Activated naive CD4-positive, alpha-beta T cell treated with anti-CD3 and anti-CD28 coated beads, Interleukin-2, amount 10 ng/mL, durations not matched to agents 7 days and 5 days (primary cell): Measurements from ENCODE around the gene SCYGR8.
"Not testable (repeated sequence)": the region's sequence is repeated elsewhere in the genome, so short reads cannot be mapped to it uniquely, and the experiment has no call there.

ENCODE experiments used
- CTCF ChIA-PET: fragments of 350-600 bp; sonication (Branson Sonifier 250); formaldehyde crosslinking; loops from one replicate; lab custom pipeline; 2021; ENCODE audit warnings: antibody characterized with exemption; lab: Charles Lee
- DNase-seq: peaks from one replicate; pipeline ENCODE4 v3.0.0-alpha.2; 2020
- H3K27ac Mint-ChIP-seq: one replicate; pipeline ENCODE4 v1.8.0; 2021; ENCODE audit warnings: mild to moderate bottlenecking, moderate library complexity, mixed read lengths
- H3K27me3 Mint-ChIP-seq: one replicate; pipeline ENCODE4 v1.8.0; 2021; ENCODE audit warnings: mild to moderate bottlenecking, mixed read lengths
- H3K36me3 Mint-ChIP-seq: one replicate; pipeline ENCODE4 v1.8.0; 2021; ENCODE audit warnings: mixed read lengths
- H3K4me1 Mint-ChIP-seq: one replicate; pipeline ENCODE4 v1.8.0; 2021; ENCODE audit warnings: mixed read lengths
- H3K4me3 Mint-ChIP-seq: one replicate; pipeline ENCODE4 v1.8.0; 2021; ENCODE audit warnings: mild to moderate bottlenecking, moderate library complexity, mixed read lengths
- H3K9me3 Mint-ChIP-seq: one replicate; pipeline ENCODE4 v1.8.0; 2021; ENCODE audit warnings: mixed read lengths

SCYGR8 gene, protein sequence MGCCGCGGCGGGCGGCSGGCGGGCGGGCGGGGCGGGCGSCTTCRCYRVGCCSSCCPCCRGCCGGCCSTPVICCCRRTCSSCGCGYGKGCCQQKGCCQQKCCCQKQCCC

DNA sequence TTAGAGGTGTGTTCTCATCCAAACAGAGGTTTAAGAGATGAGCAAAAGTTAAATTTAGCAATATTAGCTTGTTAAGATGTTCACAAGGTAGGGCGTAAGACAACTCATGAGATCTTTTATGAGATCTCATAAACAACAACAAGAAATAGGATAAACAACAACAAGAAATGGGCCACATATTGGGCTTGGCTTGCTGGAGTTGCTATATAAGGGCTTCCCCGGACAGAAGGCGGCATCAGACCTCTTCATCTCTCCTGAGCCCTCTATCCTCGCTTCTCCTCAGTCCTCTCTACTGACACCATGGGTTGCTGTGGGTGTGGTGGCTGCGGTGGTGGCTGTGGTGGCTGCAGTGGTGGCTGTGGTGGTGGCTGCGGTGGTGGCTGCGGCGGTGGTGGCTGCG is at the start of gene SCYGR8:
SCYGR8 (plus strand) TSS at position 301 of the 400 bp plus-strand sequence; CDS start at position 301, 0 bp downstream.
- Mint-ChIP-seq H3K27ac (no peak within 1 kb of the TSS), H3K36me3 (no peaks in the 10 kb centered on the region), H3K4me3 (no peak within 1 kb of the TSS), H3K4me1 (no peaks in the 10 kb centered on the region), H3K27me3 (peaks cover 5% of the 10 kb centered on the region), H3K9me3 (no peaks in the 10 kb centered on the region)
- no peak for DNase-seq
- CTCF ChIA-PET = interaction anchor here (1.4 kb wide), 1 partner anchor 21 kb away, joined by 4 read pairs; no protein-coding TSS in a partner anchor

DNA sequence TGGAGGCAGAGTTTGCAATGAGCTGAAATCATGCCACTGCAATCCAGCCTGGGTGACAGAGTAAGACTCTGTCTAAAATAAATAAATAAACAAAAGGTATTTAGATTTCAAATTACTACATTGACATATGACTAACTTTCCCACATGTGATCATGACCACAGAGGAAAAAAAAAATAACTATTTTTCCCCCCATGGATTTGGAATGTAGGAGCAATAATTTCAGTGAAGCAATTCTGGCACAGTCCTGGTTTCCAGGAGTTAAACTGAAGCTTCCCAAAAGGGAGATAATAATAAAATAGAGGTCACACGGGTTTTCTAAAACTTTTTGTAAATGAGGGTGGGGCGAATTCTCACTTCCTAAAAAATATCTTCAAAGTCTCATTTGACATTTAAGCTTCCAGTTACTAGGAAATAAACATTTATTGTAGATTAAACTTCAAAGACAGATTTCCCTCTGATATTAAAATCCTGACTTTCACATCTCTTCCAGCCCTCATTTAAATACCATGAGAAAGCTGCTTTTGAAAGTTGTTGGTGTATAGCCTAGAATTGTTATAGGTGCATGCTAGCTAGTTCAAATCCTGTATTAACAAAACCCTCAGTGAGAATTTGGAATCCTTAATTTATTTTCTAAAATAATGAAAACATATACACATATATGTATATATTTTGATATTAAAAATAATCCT is 48.6 kb upstream of the SCYGR8 start:
- H3K4me3 Mint-ChIP-seq = no peak overlapping the region
- no peak for DNase-seq
- no peak overlapping the region for H3K27ac Mint-ChIP-seq
- H3K4me1 Mint-ChIP-seq = no peaks in the 10 kb centered on the region
- CTCF ChIA-PET = interaction anchor here (1.6 kb wide), 1 partner anchor 10 kb away, joined by 5 read pairs; no protein-coding TSS in a partner anchor
- H3K9me3 Mint-ChIP-seq = no peaks in the 10 kb centered on the region
- H3K27me3 Mint-ChIP-seq = peaks cover 3% of the 10 kb centered on the region
- no peaks in the 10 kb centered on the region for H3K36me3 Mint-ChIP-seq

DNA sequence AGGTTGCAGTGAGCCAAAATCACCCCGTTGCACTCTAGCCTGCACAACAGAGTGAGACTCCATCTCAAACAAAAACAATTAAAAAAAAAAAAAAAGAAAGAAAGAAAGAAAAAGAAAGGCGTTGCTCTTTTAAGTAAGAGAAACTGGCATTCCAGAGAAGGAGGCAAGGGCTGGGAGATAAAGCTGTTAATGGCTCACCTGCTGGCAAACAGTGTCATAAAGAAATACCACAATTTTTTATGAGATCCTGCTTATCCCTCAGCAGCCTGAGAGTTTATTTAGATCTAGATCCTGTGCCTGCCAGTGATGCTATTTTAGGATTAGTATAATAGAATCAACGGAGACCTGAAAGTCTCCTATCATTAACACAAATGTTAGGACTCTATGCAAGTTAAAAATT is 44.1 kb upstream of the SCYGR8 start:
- DNase-seq = no peak
- H3K4me1 Mint-ChIP-seq = no peaks in the 10 kb centered on the region
- H3K36me3 Mint-ChIP-seq = no peaks in the 10 kb centered on the region
- no peak overlapping the region for H3K27ac Mint-ChIP-seq
- no peaks in the 10 kb centered on the region for H3K27me3 Mint-ChIP-seq
- H3K9me3 Mint-ChIP-seq = no peaks in the 10 kb centered on the region
- H3K4me3 Mint-ChIP-seq = no peak overlapping the region
- CTCF ChIA-PET = no interaction called here

DNA sequence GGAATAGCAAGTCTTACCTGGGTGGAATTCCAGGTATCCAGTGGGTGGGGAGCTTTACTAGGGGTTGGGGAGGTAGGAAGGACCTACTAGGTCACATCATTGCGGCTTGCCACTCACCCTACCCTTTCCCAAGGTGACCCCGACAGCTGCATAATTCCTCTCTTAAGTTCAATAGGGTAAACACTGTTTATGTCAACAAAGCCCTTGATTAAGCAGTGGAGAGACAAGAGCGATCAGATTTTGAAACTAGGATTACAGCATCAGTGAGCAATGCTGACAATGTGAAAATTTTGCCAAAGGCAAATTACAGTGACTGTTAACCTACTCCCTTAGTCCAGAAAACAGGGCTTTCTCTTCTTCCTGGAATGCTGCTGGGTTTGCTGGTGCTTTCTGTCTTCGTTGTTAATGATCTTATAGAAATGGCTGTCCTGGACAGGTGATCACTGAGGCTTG is 42.4 kb upstream of the SCYGR8 start:
- Mint-ChIP-seq H3K9me3 (no peaks in the 10 kb centered on the region), H3K27ac (no peak overlapping the region), H3K4me1 (no peaks in the 10 kb centered on the region), H3K36me3 (no peaks in the 10 kb centered on the region), H3K27me3 (no peaks in the 10 kb centered on the region), H3K4me3 (no peak overlapping the region)
- CTCF ChIA-PET = interaction anchor here (1.1 kb wide), 1 partner anchor 465 kb away, joined by 4 read pairs; no protein-coding TSS in a partner anchor
- no peak for DNase-seq

DNA sequence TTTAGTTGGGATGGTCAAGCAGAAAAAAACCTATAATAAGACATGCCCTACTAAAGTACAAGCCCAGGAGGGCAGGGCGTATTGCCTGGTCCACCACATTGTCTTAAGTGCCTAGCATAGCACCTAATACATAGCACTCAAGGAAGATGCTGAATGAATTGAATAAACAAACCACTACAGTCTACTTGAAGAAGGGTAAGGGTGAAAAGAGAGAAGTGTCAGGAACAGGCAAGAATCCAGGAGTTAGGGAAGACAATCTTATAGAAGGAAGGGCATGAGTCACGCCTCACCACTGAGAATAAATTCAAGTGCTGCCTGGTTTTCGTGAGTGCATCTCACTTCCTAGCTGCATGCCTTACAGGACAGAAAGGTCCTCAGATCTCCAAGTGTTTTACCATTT is 41.7 kb upstream of the SCYGR8 start:
- H3K4me3 Mint-ChIP-seq = no peak overlapping the region
- CTCF ChIA-PET = interaction anchor here (1.1 kb wide), 1 partner anchor 465 kb away, joined by 4 read pairs; no protein-coding TSS in a partner anchor
- H3K9me3 Mint-ChIP-seq = no peaks in the 10 kb centered on the region
- no peak for DNase-seq
- H3K27ac Mint-ChIP-seq = no peak overlapping the region
- H3K4me1 Mint-ChIP-seq = no peaks in the 10 kb centered on the region
- H3K36me3 Mint-ChIP-seq = no peaks in the 10 kb centered on the region
- no peaks in the 10 kb centered on the region for H3K27me3 Mint-ChIP-seq

DNA sequence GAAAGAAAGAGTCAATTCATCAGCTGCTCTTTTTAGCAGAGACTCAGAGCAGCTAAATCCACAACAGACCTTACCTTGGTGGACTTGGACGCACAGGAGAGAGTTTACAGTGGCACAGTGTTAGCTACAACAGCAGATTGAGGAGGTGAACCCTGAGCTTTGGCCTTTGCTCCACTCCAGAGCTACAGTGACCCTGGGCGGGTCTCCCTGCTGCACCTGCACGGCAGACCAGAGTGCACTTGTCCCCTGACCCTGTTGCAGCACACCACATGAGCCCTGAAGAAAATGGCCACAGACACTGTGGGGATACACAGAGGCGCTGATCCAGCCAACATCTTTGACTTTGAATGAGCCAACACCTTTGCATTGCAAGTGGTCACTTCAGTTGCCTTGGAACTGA is 38.8 kb upstream of the SCYGR8 start:
- CTCF ChIA-PET = interaction anchor here (1.2 kb wide), 1 partner anchor 9 kb away, joined by 5 read pairs; no protein-coding TSS in a partner anchor
- H3K4me1 Mint-ChIP-seq = no peaks in the 10 kb centered on the region
- no peak overlapping the region for H3K27ac Mint-ChIP-seq
- H3K27me3 Mint-ChIP-seq = no peaks in the 10 kb centered on the region
- DNase-seq = no peak
- no peak overlapping the region for H3K4me3 Mint-ChIP-seq
- no peaks in the 10 kb centered on the region for H3K9me3 Mint-ChIP-seq
- H3K36me3 Mint-ChIP-seq = no peaks in the 10 kb centered on the region

DNA sequence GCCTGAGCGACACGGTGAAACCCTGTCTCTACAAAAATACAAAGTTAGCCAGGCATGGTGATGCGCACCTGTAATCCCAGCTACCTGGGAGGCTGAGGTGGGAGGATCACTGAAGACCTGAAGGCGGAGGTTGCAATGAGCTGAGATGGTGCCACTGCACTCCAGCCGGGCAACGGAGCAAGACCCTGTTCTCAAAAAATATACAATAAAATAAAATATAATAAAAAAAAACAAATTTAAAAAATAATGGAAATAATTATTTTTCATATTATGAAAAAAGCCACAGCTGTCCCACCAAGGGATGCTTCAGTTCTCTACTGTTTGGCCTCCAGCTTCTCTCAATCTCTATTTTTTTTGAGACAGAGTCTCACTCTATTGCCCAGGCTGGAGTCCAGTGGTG is 38.3 kb upstream of the SCYGR8 start:
- H3K27ac Mint-ChIP-seq = no peak overlapping the region
- CTCF ChIA-PET = interaction anchor here (1.2 kb wide), 1 partner anchor 10 kb away, joined by 5 read pairs; no protein-coding TSS in a partner anchor

DNA sequence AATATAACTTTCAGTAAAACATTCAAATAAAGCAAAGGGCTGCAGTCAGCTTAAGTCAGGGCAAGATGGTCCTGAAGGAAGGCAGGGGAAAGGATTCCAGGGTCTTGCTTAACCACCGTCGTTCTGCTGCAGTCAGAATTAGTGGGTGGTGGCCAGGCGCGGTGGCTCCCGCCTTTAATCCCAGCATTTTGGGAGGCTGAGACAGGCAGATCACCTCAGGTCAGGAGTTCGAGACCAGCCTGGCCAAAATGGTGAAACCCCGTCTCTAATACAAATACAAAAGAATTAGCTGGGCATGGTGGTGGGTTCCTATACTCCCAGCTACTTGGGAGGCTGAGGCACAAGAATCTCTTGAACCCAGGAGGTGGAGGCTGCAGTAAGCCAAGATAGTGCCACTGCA is 34.7 kb upstream of the SCYGR8 start:
- Mint-ChIP-seq H3K4me1 (no peaks in the 10 kb centered on the region), H3K27me3 (peaks cover 10% of the 10 kb centered on the region), H3K4me3 (no peak overlapping the region), H3K9me3 (no peaks in the 10 kb centered on the region), H3K27ac (no peak overlapping the region), H3K36me3 (no peaks in the 10 kb centered on the region)
- no peak for DNase-seq
- CTCF ChIA-PET = no interaction called here

More for the DNA sequence above, 38.3 kb upstream of the SCYGR8 start:
- Mint-ChIP-seq H3K27me3 (no peaks in the 10 kb centered on the region), H3K4me3 (no peak overlapping the region), H3K36me3 (no peaks in the 10 kb centered on the region), H3K4me1 (no peaks in the 10 kb centered on the region), H3K9me3 (no peaks in the 10 kb centered on the region)
- no peak for DNase-seq

DNA sequence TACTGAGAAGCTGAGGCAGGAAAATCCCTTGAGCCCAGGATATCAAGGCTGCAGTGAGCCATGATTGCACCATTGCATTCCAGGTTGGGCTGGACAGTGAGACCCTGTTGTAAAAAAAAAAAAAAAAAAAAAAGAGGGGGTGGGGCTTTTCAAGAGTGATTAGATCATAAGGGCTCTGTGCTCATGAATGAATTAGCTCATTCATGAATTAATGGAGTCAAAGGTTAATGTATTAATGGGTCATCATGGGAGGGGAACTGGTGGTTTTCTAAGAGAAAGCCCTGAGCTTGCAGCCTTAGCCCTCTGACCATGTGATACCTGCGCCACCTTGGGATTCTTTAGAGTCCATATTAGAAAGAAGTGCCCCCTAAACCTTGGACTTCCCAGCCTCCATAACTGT is 32.4 kb upstream of the SCYGR8 start:
- CTCF ChIA-PET = no interaction called here
- H3K27ac Mint-ChIP-seq = no peak overlapping the region
- no peaks in the 10 kb centered on the region for H3K36me3 Mint-ChIP-seq
- peaks cover 2% of the 10 kb centered on the region for H3K4me1 Mint-ChIP-seq
- no peak overlapping the region for H3K4me3 Mint-ChIP-seq
- peaks cover 21% of the 10 kb centered on the region for H3K27me3 Mint-ChIP-seq
- DNase-seq = no peak
- H3K9me3 Mint-ChIP-seq = no peaks in the 10 kb centered on the region

DNA sequence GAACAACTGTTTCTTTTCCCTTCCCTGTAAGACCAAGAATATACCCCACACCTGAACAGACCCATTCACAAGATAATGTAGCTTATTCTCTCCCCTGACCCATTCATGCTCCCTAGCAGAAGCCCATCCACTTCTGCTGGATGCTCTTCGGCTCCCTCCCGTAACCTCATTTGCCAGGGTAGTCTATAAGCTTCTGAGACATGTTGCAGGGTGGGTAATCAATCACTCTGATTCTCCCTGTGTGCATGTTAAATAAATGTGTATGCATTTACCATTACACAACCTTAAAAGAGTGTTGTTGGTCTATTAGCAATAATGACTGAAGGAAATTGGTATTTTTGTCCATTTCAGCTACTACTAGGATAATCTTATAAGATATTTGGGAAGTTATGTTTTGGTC is 29.2 kb upstream of the SCYGR8 start:
- Mint-ChIP-seq H3K36me3 (no peaks in the 10 kb centered on the region), H3K27ac (no peak overlapping the region), H3K9me3 (no peaks in the 10 kb centered on the region), H3K4me1 (peaks cover 2% of the 10 kb centered on the region), H3K27me3 (peaks cover 21% of the 10 kb centered on the region), H3K4me3 (no peak overlapping the region)
- no peak for DNase-seq
- CTCF ChIA-PET = no interaction called here

DNA sequence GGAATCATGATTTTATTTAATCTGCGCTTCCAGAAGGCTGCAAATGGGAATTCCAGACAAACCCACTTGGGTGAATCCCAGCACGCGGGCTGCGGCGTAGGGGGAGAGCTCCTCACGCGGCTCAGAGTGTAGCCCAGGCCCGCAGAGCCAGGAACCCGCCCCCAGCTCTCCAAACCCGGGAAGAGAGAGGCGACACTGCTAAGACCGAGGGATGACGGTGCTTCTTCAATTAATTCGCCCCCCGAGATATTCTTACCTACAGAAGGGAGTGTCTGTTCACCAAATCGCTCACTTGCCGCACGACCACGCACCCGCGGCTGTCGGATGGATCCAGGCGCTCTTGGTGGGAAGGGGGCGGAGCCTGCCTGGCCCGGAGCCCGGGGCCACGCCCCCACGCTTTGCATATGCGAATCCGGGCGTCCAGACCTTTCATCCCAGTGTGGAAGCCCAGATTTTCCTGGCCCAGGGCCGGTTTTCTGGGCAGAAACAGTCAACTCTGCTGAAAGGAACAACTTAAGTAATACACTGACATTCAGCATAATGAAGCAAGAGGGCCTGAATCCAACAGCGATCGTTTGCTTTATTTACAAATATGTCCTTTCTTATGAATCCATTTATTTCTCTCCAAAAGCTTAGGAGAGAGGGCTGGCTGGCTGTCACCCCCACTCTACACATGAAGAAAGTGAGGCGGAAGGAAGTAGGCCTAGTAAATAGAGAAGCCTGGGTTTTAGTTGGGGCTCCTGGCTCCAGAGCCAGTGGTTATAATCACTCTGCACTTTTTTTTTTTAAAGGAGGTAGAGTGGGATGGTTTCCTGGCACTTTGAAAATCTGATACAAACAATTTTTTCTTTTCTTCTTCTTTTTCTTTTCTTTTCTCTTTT is 27.8 kb upstream of the SCYGR8 start, which contains the start of gene SLC19A3:
SLC19A3 (minus strand) TSS at position 342 of the 881 bp plus-strand sequence. CDS start 15,710 bp downstream, outside the sequence.
- Mint-ChIP-seq H3K9me3 (no peaks in the 10 kb centered on the region), H3K4me3 (no peak within 1 kb of the TSS), H3K4me1 (peaks cover 2% of the 10 kb centered on the region), H3K27ac (no peak within 1 kb of the TSS), H3K27me3 (peaks cover 21% of the 10 kb centered on the region), H3K36me3 (no peaks in the 10 kb centered on the region)
- CTCF ChIA-PET = no interaction called here
- no peak for DNase-seq

DNA sequence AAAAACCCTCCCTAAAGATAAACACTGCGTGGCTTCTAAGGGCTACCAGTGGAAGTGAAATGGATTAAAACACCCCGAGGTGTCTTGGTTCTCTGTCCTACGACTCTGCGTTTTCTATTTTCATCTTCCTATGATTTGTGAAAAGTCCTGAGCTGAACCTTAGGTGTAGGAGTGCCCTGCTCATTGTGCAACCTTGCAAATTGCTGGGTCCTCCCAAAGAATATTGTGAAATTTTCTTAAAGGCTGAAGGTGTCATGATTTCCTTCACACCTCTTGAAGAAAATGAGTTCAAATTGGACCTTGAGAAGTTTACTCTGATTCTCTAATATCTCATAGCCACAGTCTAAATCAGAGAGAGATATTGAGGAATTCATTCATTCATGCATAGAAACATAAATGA is 26.1 kb upstream of the SCYGR8 start:
- CTCF ChIA-PET = no interaction called here
- Mint-ChIP-seq H3K4me1 (peaks cover 2% of the 10 kb centered on the region), H3K9me3 (no peaks in the 10 kb centered on the region), H3K27ac (no peak overlapping the region), H3K4me3 (no peak overlapping the region), H3K36me3 (no peaks in the 10 kb centered on the region), H3K27me3 (peaks cover 17% of the 10 kb centered on the region)
- DNase-seq = no peak

DNA sequence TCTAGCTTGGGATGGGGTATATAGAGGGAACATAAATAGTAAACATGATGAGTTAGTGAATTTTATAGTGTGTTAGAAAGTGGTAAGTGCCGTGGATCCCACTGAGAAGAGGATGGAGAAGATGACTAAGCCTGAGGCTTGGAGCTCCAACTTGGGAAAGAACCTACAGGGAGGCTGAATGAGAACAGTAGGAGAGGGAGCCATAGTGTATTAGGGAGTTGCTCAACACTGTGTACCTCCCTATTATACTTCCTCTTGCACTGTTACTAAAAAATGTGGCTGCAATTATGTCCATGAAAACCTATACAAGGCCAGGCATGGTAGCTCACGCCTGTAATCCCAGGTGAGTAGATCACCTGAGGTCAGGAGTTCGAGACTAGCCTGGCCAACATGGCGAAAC is 25.0 kb upstream of the SCYGR8 start:
- no peak overlapping the region for H3K4me3 Mint-ChIP-seq
- no peaks in the 10 kb centered on the region for H3K36me3 Mint-ChIP-seq
- no peaks in the 10 kb centered on the region for H3K9me3 Mint-ChIP-seq
- CTCF ChIA-PET = no interaction called here
- DNase-seq = no peak
- peaks cover 2% of the 10 kb centered on the region for H3K4me1 Mint-ChIP-seq
- no peak overlapping the region for H3K27ac Mint-ChIP-seq
- peaks cover 15% of the 10 kb centered on the region for H3K27me3 Mint-ChIP-seq

DNA sequence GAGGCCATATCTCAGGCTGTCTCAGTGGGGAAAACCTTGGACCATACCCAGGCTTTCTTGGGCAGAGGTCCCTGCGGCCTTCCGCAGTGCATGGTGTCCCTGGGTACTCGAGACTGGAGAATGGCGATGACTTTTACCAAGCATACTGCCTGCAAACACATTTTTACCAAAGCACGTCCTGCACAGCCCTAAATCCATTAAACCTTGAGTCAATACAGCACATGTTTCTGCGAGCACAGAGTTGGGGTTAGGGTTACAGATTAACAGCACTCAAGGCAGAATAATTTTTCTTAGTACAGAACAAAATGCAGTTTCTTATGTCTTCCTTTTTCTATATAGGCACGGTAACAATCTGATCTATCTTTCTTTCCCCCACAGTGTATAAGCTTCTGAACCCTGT is 22.9 kb upstream of the SCYGR8 start:
- H3K4me1 Mint-ChIP-seq, H3K27ac Mint-ChIP-seq, CTCF ChIA-PET, H3K36me3 Mint-ChIP-seq, H3K27me3 Mint-ChIP-seq, H3K4me3 Mint-ChIP-seq, DNase-seq, H3K9me3 Mint-ChIP-seq: not testable (repeated sequence)
